Measurements from ENCODE around the gene SKAP2. TPM values are rescaled to one million over a fixed set of nuclear protein-coding genes. Genes with fewer than 3 reads are reported as not detected.

SKAP2 gene
- total RNA-seq, 1 donor from 2014 or later: 50.2 TPM

DNA sequence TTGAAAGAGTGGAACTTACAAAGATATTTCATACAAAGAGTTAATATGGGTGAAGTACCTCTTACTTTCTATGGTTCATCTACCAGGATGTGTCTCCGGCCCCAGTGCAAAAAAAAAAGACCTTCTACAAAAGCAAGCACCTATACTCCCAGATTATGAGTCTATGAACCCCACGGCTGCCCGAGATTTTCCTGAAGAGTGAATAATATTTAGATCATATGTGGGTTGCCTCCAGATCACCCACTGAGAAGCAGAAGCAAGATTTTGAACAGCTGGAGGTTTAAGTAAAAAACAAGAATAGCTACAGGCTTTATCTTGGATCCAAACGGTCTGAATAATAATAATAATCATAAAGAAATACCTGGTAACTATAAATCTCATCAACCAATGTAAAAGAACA lies 207.7 kb downstream of the SKAP2 start:
- H3K36me3 ChIP-seq: no peaks in the 10 kb centered on the region
- H3K4me1 ChIP-seq: no peaks in the 10 kb centered on the region
- TF ChIP-seq, protein P1, sequence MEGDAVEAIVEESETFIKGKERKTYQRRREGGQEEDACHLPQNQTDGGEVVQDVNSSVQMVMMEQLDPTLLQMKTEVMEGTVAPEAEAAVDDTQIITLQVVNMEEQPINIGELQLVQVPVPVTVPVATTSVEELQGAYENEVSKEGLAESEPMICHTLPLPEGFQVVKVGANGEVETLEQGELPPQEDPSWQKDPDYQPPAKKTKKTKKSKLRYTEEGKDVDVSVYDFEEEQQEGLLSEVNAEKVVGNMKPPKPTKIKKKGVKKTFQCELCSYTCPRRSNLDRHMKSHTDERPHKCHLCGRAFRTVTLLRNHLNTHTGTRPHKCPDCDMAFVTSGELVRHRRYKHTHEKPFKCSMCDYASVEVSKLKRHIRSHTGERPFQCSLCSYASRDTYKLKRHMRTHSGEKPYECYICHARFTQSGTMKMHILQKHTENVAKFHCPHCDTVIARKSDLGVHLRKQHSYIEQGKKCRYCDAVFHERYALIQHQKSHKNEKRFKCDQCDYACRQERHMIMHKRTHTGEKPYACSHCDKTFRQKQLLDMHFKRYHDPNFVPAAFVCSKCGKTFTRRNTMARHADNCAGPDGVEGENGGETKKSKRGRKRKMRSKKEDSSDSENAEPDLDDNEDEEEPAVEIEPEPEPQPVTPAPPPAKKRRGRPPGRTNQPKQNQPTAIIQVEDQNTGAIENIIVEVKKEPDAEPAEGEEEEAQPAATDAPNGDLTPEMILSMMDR (IDR thresholded peaks at IDR 0.05): no peak
- intact Hi-C loops (cut with DNase I): no loop called here
- H3K27ac ChIP-seq: no peak overlapping the region
- no peak for DNase-seq (ENCODE audit: low spot score in 2 of 2)
- H3K27me3 ChIP-seq: no peaks in the 10 kb centered on the region
- H3K4me3 ChIP-seq: no peak overlapping the region
- H3K9me3 ChIP-seq: no peaks in the 10 kb centered on the region

- DNase-seq (ENCODE audit: low spot score in 2 of 2): no peak
- Histone ChIP-seq H3K9me3 (no peaks in the 10 kb centered on the region), H3K36me3 (no peaks in the 10 kb centered on the region), H3K4me1 (no peaks in the 10 kb centered on the region), H3K27me3 (no peaks in the 10 kb centered on the region), H3K27ac (no peak overlapping the region), H3K4me3 (no peak overlapping the region)
- TF ChIP-seq, protein P1 (IDR thresholded peaks at IDR 0.05): no peak
- intact Hi-C loops (cut with DNase I): no loop called here
Measured at GRCh38 chr7:26655781-26656180, 208.6 kb downstream of the SKAP2 start.

- H3K27ac ChIP-seq: no peak overlapping the region
- H3K4me1 ChIP-seq: no peaks in the 10 kb centered on the region
- no peaks in the 10 kb centered on the region for H3K36me3 ChIP-seq
- TF ChIP-seq, protein P1 (IDR thresholded peaks at IDR 0.05): no peak
- no peak overlapping the region for H3K4me3 ChIP-seq
- H3K27me3 ChIP-seq: no peaks in the 10 kb centered on the region
- intact Hi-C loops (cut with DNase I): no loop called here
- H3K9me3 ChIP-seq: no peaks in the 10 kb centered on the region
- no peak for DNase-seq (ENCODE audit: low spot score in 2 of 2)
Measured at GRCh38 chr7:26653430-26654399, 210.7 kb downstream of the SKAP2 start.

GRCh38 chr7:26652401-26653100 lies 211.8 kb downstream of the SKAP2 start:
- intact Hi-C loops (cut with DNase I): no loop called here
- TF ChIP-seq, protein P1 (IDR thresholded peaks at IDR 0.05): no peak
- no peak overlapping the region for H3K27ac ChIP-seq
- no peaks in the 10 kb centered on the region for H3K36me3 ChIP-seq
- H3K4me1 ChIP-seq: no peaks in the 10 kb centered on the region
- no peaks in the 10 kb centered on the region for H3K9me3 ChIP-seq
- H3K27me3 ChIP-seq: no peaks in the 10 kb centered on the region
- DNase-seq (ENCODE audit: low spot score in 2 of 2): no peak
- H3K4me3 ChIP-seq: no peak overlapping the region

DNA sequence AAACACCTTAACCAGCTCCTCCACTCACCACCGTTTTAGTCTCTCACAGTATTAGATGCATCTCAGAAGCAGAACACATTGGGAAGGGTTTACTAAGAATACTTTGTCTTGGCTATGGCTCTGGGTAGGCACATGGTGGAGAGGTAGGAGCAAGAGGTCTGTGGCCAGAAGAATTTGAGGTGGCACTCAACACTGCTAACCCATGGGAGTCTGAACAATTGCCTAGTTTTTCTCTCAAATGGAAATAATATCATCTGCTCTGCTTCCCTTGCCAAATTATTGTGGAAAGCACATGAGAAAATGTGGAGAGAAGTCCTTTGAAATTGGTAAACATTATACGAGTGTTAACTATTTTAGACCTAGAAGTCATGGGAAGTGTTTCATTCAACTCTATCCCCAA lies 214.3 kb downstream of the SKAP2 start:
- intact Hi-C loops (cut with DNase I): no loop called here

More for the DNA sequence above, 214.3 kb downstream of the SKAP2 start:
- Histone ChIP-seq H3K4me3 (no peak overlapping the region), H3K4me1 (no peaks in the 10 kb centered on the region), H3K36me3 (no peaks in the 10 kb centered on the region), H3K27me3 (no peaks in the 10 kb centered on the region), H3K27ac (no peak overlapping the region), H3K9me3 (no peaks in the 10 kb centered on the region)
- TF ChIP-seq, protein P1 (IDR thresholded peaks at IDR 0.05): no peak
- DNase-seq (ENCODE audit: low spot score in 2 of 2): no peak
